ENCODE data around the gene CFAP97D1. TPM values are rescaled to one million over a fixed set of nuclear protein-coding genes. Genes with fewer than 3 reads are reported as not detected.
A peak's percentile ranks its signal among the peaks of the same experiment; 100 is the strongest.

The CFAP97D1 gene
- total RNA-seq, 1 donor from 2014 or later: not detected

DNA sequence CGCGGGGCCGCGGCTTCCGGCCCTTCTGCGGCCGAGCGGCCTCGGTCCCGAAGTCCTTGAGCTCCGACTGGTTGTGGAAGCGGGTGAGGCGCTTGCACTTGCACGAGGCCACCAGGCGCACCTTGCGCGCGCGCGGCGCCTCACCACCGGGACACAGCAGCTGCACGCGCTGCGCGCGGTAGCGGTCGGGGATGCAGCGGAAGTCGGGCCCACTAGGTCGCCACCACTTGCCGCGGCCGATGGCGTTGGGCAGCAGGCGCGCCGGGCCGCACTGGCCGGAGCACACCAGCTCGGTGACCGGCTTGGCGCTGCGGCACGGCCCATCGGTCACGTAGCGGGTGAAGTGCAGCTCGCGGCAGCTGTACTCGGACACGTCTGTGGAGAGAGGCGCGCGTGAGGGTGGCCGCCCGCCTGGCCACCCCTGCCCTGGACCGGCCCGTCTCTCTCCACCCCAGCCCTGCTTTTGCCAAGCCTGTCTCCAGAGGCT is 24.8 kb upstream of the CFAP97D1 start:
- H3K36me3 ChIP-seq (ENCODE audit: control insufficient read depth, insufficient read depth, low read length): no peaks in the 10 kb centered on the region
- no peak for DNase-seq (ENCODE audit: low read depth)
- H3K4me3 ChIP-seq (ENCODE audit: low read depth, low read length): no peak overlapping the region
- FAIRE-seq: no peak
- H3K27me3 ChIP-seq (ENCODE audit: control insufficient read depth, insufficient read depth, low read length): peaks cover 12% of the 10 kb centered on the region
- TF ChIP-seq, protein P1, sequence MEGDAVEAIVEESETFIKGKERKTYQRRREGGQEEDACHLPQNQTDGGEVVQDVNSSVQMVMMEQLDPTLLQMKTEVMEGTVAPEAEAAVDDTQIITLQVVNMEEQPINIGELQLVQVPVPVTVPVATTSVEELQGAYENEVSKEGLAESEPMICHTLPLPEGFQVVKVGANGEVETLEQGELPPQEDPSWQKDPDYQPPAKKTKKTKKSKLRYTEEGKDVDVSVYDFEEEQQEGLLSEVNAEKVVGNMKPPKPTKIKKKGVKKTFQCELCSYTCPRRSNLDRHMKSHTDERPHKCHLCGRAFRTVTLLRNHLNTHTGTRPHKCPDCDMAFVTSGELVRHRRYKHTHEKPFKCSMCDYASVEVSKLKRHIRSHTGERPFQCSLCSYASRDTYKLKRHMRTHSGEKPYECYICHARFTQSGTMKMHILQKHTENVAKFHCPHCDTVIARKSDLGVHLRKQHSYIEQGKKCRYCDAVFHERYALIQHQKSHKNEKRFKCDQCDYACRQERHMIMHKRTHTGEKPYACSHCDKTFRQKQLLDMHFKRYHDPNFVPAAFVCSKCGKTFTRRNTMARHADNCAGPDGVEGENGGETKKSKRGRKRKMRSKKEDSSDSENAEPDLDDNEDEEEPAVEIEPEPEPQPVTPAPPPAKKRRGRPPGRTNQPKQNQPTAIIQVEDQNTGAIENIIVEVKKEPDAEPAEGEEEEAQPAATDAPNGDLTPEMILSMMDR (IDR thresholded peaks at IDR 0.05; ENCODE audit: insufficient read depth, low read length, severe bottlenecking): peak; percentile 3

GRCh38 chr17:43756201-43756600 is 24.0 kb upstream of the CFAP97D1 start:
- Histone ChIP-seq H3K4me3 (ENCODE audit: low read depth, low read length) (no peak overlapping the region), H3K36me3 (ENCODE audit: control insufficient read depth, insufficient read depth, low read length) (no peaks in the 10 kb centered on the region), H3K27me3 (ENCODE audit: control insufficient read depth, insufficient read depth, low read length) (peaks cover 12% of the 10 kb centered on the region)
- FAIRE-seq (no peak), DNase-seq (ENCODE audit: low read depth) (no peak)
- TF ChIP-seq, protein P1 (IDR thresholded peaks at IDR 0.05; ENCODE audit: insufficient read depth, low read length, severe bottlenecking): no peak

GRCh38 chr17:43757171-43757660 is 23.0 kb upstream of the CFAP97D1 start:
- FAIRE-seq (no peak), DNase-seq (ENCODE audit: low read depth) (no peak)
- no peaks in the 10 kb centered on the region for H3K36me3 ChIP-seq (ENCODE audit: control insufficient read depth, insufficient read depth, low read length)
- H3K27me3 ChIP-seq (ENCODE audit: control insufficient read depth, insufficient read depth, low read length): peaks cover 12% of the 10 kb centered on the region
- no peak overlapping the region for H3K4me3 ChIP-seq (ENCODE audit: low read depth, low read length)
- TF ChIP-seq, protein P1 (IDR thresholded peaks at IDR 0.05; ENCODE audit: insufficient read depth, low read length, severe bottlenecking): no peak

- Histone ChIP-seq H3K4me3 (ENCODE audit: low read depth, low read length) (no peak overlapping the region), H3K36me3 (ENCODE audit: control insufficient read depth, insufficient read depth, low read length) (no peaks in the 10 kb centered on the region), H3K27me3 (ENCODE audit: control insufficient read depth, insufficient read depth, low read length) (peaks cover 12% of the 10 kb centered on the region)
- FAIRE-seq: no peak
- DNase-seq (ENCODE audit: low read depth): no peak
- TF ChIP-seq, protein P1 (IDR thresholded peaks at IDR 0.05; ENCODE audit: insufficient read depth, low read length, severe bottlenecking): no peak
Measured at GRCh38 chr17:43758086-43758485, 22.1 kb upstream of the CFAP97D1 start.

DNA sequence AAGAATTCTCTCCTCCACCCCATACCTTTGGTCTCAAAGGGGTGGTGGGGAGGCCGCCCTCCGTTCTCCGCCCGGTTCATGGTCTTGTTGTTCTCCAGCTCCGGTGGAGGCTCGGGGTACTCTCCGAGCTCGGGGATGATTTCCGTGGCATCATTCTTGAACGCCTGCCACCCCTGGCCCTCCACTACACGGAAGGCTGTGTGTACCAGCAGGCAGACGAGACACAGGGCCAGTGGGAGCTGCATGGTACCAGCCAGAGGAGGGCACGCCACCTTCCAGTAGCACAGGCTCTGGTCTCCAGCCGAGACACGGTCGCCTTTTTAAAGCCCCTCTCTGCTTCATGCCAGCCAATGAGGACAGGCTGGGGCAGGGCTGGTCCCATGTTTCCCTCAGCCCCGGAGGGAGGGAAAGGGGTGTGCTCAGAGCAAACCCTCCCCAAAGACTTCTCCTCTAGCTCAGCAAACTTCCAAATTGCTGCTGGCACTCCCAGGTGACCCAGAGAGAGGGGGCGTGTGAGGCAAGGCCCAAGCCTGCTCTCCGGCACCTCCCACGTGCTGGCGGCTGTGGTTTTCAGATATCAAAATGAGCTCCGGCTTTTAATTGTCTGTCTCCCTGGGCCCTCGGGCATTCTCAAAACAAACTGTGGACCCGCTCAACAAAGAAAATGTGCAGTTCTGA is 21.6 kb upstream of the CFAP97D1 start, which contains the start of gene SOST:
Gene SOST, minus strand, starts transcription at position 295 of the 678 bp plus-strand sequence. Its CDS starts 50 bp downstream, at position 245.
- TF ChIP-seq, protein P1 (IDR thresholded peaks at IDR 0.05; ENCODE audit: insufficient read depth, low read length, severe bottlenecking): no peak
- FAIRE-seq: no peak
- no peak for DNase-seq (ENCODE audit: low read depth)
- H3K27me3 ChIP-seq (ENCODE audit: control insufficient read depth, insufficient read depth, low read length): peaks cover 12% of the 10 kb centered on the region
- no peak within 1 kb of the TSS for H3K4me3 ChIP-seq (ENCODE audit: low read depth, low read length)
- no peaks in the 10 kb centered on the region for H3K36me3 ChIP-seq (ENCODE audit: control insufficient read depth, insufficient read depth, low read length)

All from bronchial epithelial cell (primary cell).